ENCODE data around the gene AMFR. TPM values are rescaled to one million over a fixed set of nuclear protein-coding genes. Genes with fewer than 3 reads are reported as not detected.

The AMFR gene
- polyA plus RNA-seq, 12 donors: 25.9 to 909 (median 60.0) TPM

GRCh38 chr16:56312028-56312300 is 113.4 kb downstream of the AMFR start:
- no peak for DNase-seq

Other genes with a start within 250 kb of the AMFR start
- 10 to 100 TPM in 1 of 12 donors, 1 to 10 TPM in 7, under 1 TPM in 3, not detected in 1; 0.27 to 24.8 (median 1.8) TPM for gene GNAO1, start 234.1 kb downstream of the AMFR start, polyA plus RNA-seq (ENCODE audit: insufficient read length in 12 of 12)
- gene NUDT21, start 25.8 kb upstream of the AMFR start, polyA plus RNA-seq (ENCODE audit: insufficient read length in 12 of 12): 10 to 100 TPM in 11 of 12 donors, not detected in 1; 53.7 to 80.5 (median 73.4) TPM
- 100 to 1,000 TPM in 1 of 12 donors, 10 to 100 TPM in 11; 35.0 to 120 (median 40.0) TPM for gene OGFOD1, start 26.0 kb upstream of the AMFR start, polyA plus RNA-seq (ENCODE audit: insufficient read length in 12 of 12)
- gene BBS2, start 94.5 kb upstream of the AMFR start, polyA plus RNA-seq (ENCODE audit: insufficient read length in 12 of 12): 10 to 100 TPM in 11 of 12 donors, not detected in 1; 19.8 to 71.6 (median 49.9) TPM
- not detected for gene MT4, start 139.5 kb upstream of the AMFR start, polyA plus RNA-seq (ENCODE audit: insufficient read length in 12 of 12)
- 10 to 100 TPM in 5 of 12 donors, 1 to 10 TPM in 5, not detected in 2; 2.2 to 22.0 (median 9.9) TPM for gene MT3, start 164.0 kb upstream of the AMFR start, polyA plus RNA-seq (ENCODE audit: insufficient read length in 12 of 12)
- gene MT2A, start 183.0 kb upstream of the AMFR start, polyA plus RNA-seq (ENCODE audit: insufficient read length in 12 of 12): 10 to 100 TPM in 11 of 12 donors, not detected in 1; 17.0 to 71.5 (median 23.2) TPM
- gene MT1E, start 200.2 kb upstream of the AMFR start, polyA plus RNA-seq (ENCODE audit: insufficient read length in 12 of 12): 100 to 1,000 TPM in 1 of 12 donors, 10 to 100 TPM in 10, not detected in 1; 11.9 to 138 (median 18.4) TPM
- gene MT1M, start 207.1 kb upstream of the AMFR start, polyA plus RNA-seq (ENCODE audit: insufficient read length in 12 of 12): 1 to 10 TPM in 3 of 12 donors, under 1 TPM in 6, not detected in 3; 0.53 to 1.3 (median 0.82) TPM
- gene MT1A, start 213.1 kb upstream of the AMFR start, polyA plus RNA-seq (ENCODE audit: insufficient read length in 12 of 12): 1 to 10 TPM in 1 of 12 donors, under 1 TPM in 1, not detected in 10; 0.77 to 1.1 TPM
- not detected for gene MT1B, start 226.3 kb upstream of the AMFR start, polyA plus RNA-seq (ENCODE audit: insufficient read length in 12 of 12)
- gene MT1F, start 232.4 kb upstream of the AMFR start, polyA plus RNA-seq (ENCODE audit: insufficient read length in 12 of 12): 10 to 100 TPM in 1 of 12 donors, 1 to 10 TPM in 7, under 1 TPM in 2, not detected in 2; 0.55 to 38.7 (median 2.0) TPM
- 100 to 1,000 TPM in 1 of 12 donors, 10 to 100 TPM in 1, 1 to 10 TPM in 5, under 1 TPM in 3, not detected in 2; 0.43 to 744 (median 1.7) TPM for gene MT1G, start 242.5 kb upstream of the AMFR start, polyA plus RNA-seq (ENCODE audit: insufficient read length in 12 of 12)
- gene MT1H, start 244.3 kb upstream of the AMFR start, polyA plus RNA-seq (ENCODE audit: insufficient read length in 12 of 12): 100 to 1,000 TPM in 1 of 12 donors, 10 to 100 TPM in 1, 1 to 10 TPM in 2, not detected in 8; 1.1 to 179 (median 5.6) TPM

Measured in muscle of arm (tissue), 12 donors.